OCI-LY7 (cell line): ENCODE results near the gene GNL1.
"Not testable (repeated sequence)": the region's sequence is repeated elsewhere in the genome, so short reads cannot be mapped to it uniquely, and the experiment has no call there.

Experiments used
- CTCF ChIP-seq: fragments of 200-600 bp; sonication (generic); conservative IDR thresholded peaks from 2 replicates; pipeline ENCODE4 v1.5.1; 2014; ENCODE audit warnings: mild to moderate bottlenecking, antibody characterized with exemption, low read length, moderate library complexity, mixed read lengths
- EZH2phosphoT487 ChIP-seq: fragments of 200-600 bp; sonication (generic); IDR thresholded peaks from 2 replicates; pipeline ENCODE4 v1.6.1; 2018; ENCODE audit warnings: low read depth, borderline replicate concordance, mild to moderate bottlenecking, mixed run types, antibody characterized with exemption, low read length, moderate library complexity, mixed read lengths

- not testable (repeated sequence) for TF ChIP-seq CTCF, EZH2phosphoT487
These were observed 38.4 kb downstream of the GNL1 start for GRCh38 chr6:30517767-30518504.
